ENCODE measurements around the gene CCNL1.

CCNL1 gene

DNA sequence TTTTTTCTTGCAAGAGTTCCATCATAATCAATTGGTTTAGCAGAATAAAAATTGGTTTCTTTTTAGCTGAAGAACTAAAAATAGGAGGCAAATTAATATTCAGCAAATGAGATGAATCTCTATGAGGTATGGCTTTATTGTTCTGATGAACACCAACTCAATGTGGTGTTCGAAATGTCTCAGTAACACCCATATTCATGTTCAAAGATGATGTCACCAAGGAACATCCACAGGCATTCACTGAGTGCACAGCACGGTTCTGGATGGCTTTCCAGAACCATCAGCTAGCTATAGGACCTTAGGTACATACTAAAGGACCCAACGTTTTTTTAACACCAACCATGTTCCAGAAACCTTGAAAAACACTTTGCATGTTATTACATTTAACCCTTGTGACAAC is 42.7 kb downstream of the CCNL1 start:
- no peak for DNase-seq (ENCODE audit: low read depth)
- no peak overlapping the region for H3K4me3 ChIP-seq (ENCODE audit: low read depth, low read length)
- TF ChIP-seq, protein P1, sequence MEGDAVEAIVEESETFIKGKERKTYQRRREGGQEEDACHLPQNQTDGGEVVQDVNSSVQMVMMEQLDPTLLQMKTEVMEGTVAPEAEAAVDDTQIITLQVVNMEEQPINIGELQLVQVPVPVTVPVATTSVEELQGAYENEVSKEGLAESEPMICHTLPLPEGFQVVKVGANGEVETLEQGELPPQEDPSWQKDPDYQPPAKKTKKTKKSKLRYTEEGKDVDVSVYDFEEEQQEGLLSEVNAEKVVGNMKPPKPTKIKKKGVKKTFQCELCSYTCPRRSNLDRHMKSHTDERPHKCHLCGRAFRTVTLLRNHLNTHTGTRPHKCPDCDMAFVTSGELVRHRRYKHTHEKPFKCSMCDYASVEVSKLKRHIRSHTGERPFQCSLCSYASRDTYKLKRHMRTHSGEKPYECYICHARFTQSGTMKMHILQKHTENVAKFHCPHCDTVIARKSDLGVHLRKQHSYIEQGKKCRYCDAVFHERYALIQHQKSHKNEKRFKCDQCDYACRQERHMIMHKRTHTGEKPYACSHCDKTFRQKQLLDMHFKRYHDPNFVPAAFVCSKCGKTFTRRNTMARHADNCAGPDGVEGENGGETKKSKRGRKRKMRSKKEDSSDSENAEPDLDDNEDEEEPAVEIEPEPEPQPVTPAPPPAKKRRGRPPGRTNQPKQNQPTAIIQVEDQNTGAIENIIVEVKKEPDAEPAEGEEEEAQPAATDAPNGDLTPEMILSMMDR (IDR thresholded peaks at IDR 0.05; ENCODE audit: low read depth, low read length, missing control alignments) = no peak
- in situ Hi-C loops (cut with HindIII; ENCODE audit: low sequenced_read_pairs) = loop anchor here (25.0 kb wide), 2 partner anchors 430 to 580 kb away; no protein-coding TSS in a partner anchor

DNA sequence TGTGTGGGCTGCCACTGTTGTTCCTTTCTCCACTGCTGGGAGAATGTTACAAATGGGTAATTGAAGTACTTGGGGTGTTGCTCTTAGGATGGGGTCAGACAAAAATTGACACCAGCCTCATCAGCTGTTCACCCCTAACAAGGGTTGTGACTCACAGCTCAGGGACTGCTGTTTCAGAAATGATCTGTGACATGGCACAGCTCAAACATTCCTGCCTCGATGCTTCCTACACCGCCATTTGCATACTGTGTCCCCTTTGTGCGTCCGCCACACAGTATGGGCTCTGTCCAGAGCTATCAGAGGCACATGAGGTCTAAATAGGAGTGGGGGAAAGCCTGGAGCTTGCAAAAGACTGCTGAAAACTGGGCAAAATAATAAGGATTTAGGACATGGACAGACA is 43.9 kb downstream of the CCNL1 start:
- in situ Hi-C loops (cut with HindIII; ENCODE audit: low sequenced_read_pairs) = loop anchor here (25.0 kb wide), 2 partner anchors 429 to 579 kb away; no protein-coding TSS in a partner anchor
- no peak overlapping the region for H3K4me3 ChIP-seq (ENCODE audit: low read depth, low read length)
- DNase-seq (ENCODE audit: low read depth) = no peak
- TF ChIP-seq, protein P1 (IDR thresholded peaks at IDR 0.05; ENCODE audit: low read depth, low read length, missing control alignments) = no peak

DNA sequence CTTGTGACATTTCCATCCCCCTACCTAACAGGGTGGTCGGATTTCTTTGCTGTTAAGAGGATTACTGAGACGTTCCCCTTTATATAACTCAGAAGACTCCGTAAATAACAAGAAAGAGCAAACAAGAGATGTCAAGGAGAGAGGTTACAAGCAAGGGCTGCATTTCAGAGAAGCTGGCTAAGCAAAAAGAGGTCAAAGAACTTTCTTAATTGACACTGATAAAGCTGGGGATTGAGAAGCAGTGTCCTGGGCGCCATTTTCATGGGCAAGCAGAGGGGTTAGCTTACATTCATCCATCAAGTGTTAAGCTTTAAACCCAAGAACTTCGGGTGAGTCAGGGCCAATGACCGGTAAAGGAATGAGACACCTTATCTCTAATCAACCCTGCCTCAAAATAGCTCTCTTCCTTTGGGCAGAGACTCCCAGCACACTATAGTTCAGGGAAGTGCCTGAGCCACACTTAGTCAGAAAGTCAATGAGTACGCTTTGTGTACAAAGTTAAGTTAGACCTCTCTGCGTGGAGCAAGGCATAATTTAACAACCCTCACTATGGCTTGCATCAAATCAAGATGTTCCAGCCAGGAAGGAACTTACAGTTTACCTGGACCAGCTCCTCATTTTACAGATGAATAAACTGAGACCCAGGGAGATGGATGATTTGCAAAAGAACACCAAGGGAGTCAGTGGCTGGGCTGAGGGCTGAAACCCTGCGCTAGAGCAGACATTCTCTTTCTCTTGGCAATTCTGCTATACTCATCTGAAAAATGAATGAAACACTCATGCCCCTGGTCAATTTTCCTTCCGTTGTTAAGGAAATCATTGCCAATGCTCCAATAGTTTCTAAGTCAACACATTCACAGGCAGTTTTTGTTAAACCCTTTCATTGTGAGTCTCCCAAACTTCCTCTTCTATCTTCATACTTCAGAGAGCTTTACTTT is 44.6 kb downstream of the CCNL1 start:
- in situ Hi-C loops (cut with HindIII; ENCODE audit: low sequenced_read_pairs) = loop anchor here (25.0 kb wide), 2 partner anchors 428 to 578 kb away; no protein-coding TSS in a partner anchor
- H3K4me3 ChIP-seq (ENCODE audit: low read depth, low read length) = no peak overlapping the region
- TF ChIP-seq, protein P1 (IDR thresholded peaks at IDR 0.05; ENCODE audit: low read depth, low read length, missing control alignments) = no peak
- no peak for DNase-seq (ENCODE audit: low read depth)

DNA sequence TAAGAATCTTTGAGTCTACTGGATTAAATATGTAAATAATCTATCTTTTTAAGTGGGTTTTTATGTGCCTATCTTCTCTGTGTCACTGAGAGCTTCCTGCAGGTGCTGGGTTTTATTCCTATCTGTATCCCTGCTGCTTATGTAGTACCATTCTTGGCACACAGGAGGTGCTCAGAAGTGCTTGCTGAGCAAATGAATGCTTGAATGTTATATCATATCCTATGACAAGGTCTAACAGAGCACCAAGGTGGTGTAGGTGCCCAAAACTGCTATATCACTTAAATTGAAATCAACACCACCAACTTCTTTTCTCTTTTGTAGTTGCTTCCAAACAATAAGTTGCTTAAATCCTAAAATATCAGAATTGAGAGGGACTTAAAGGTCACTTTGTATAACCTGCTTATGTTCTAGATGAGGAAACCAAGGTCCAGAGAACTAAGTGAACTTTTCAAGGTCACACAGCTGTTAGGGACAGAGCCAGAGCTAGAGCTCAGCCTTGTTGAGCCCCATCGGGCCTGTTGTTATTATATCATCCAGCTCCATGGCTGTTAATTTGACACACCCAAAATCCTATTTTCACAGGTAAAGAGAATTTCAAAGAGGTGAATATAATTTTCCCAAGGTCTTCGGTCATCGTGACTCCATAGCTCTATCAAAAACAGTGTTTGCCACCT is 46.0 kb downstream of the CCNL1 start:
- in situ Hi-C loops (cut with HindIII; ENCODE audit: low sequenced_read_pairs) = loop anchor here (25.0 kb wide), 2 partner anchors 427 to 577 kb away; no protein-coding TSS in a partner anchor
- TF ChIP-seq, protein P1 (IDR thresholded peaks at IDR 0.05; ENCODE audit: low read depth, low read length, missing control alignments) = no peak
- no peak overlapping the region for H3K4me3 ChIP-seq (ENCODE audit: low read depth, low read length)
- no peak for DNase-seq (ENCODE audit: low read depth)

DNA sequence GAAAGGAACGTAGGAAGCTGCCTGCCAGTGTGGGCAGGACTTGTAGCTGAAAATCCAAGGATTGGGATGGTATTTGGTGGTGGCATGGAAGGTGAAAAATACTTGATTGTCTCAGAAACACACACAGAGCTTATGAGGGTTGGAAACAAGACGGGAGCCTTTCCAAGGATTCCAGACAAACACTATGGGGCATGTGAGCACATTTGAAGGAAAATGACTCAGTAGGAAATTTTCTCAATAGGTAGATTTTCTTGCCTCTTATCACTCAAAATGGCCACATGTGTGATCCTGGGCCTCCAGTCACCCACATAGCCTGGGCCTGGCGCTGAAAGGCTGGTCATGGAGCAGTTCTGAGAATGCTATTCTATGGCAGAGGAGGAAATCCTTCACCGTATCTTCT is 47.4 kb downstream of the CCNL1 start:
- TF ChIP-seq, protein P1 (IDR thresholded peaks at IDR 0.05; ENCODE audit: low read depth, low read length, missing control alignments) = no peak
- DNase-seq (ENCODE audit: low read depth) = no peak
- H3K4me3 ChIP-seq (ENCODE audit: low read depth, low read length) = no peak overlapping the region
- in situ Hi-C loops (cut with HindIII; ENCODE audit: low sequenced_read_pairs) = loop anchor here (25.0 kb wide), 2 partner anchors 425 to 575 kb away; no protein-coding TSS in a partner anchor

DNA sequence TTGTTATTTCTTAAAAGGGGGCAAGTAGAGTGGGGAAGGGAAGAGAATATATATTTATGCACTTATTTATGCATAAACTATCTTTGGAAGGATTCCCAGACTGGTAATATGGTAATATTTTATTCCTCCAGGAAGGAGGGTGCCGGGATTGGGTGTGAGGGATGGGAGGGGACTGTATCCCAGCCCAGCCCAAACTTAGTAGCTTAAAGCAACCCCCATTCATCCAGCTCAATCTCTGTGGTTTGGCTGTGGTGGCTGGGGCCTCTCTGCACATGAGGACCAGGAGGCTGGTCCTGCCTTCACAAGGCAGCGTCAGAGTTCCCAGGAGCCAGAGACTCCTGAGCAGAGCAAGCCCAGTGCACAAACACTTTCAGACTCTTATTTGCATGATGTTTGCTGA is 48.4 kb downstream of the CCNL1 start:
- H3K4me3 ChIP-seq (ENCODE audit: low read depth, low read length) = no peak overlapping the region
- TF ChIP-seq, protein P1 (IDR thresholded peaks at IDR 0.05; ENCODE audit: low read depth, low read length, missing control alignments) = no peak
- no peak for DNase-seq (ENCODE audit: low read depth)
- in situ Hi-C loops (cut with HindIII; ENCODE audit: low sequenced_read_pairs) = loop anchor here (25.0 kb wide), 2 partner anchors 424 to 574 kb away; no protein-coding TSS in a partner anchor

All from astrocyte of the cerebellum (primary cell).